Measurements from ENCODE around the gene MPV17L.

MPV17L gene

DNA sequence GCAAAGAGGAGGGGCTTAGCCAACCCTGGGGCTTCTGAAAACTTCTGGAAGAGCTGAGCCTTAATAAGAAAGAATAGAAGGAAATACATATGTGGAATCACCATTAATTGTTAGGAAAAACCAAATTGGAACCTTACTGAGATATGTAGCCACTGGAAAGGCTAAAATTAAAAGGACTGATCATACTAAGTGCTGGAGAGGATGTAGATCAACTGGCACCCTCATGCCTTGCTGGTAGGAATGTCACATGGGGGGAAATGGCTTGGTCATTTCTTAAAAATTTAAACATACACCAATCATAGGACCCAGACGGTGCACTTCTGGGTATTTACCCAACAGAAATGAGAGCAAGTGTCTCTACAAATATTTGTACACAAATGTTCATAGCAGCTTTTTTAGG is 49.9 kb downstream of the MPV17L start:
- no peak overlapping the region for H3K9ac ChIP-seq (ENCODE audit: low read depth, low read length)
- TF ChIP-seq EZH2 (IDR thresholded peaks at IDR 0.05; ENCODE audit: borderline replicate concordance, low read depth, low read length, severe bottlenecking): no peak
- TF ChIP-seq, protein P1, sequence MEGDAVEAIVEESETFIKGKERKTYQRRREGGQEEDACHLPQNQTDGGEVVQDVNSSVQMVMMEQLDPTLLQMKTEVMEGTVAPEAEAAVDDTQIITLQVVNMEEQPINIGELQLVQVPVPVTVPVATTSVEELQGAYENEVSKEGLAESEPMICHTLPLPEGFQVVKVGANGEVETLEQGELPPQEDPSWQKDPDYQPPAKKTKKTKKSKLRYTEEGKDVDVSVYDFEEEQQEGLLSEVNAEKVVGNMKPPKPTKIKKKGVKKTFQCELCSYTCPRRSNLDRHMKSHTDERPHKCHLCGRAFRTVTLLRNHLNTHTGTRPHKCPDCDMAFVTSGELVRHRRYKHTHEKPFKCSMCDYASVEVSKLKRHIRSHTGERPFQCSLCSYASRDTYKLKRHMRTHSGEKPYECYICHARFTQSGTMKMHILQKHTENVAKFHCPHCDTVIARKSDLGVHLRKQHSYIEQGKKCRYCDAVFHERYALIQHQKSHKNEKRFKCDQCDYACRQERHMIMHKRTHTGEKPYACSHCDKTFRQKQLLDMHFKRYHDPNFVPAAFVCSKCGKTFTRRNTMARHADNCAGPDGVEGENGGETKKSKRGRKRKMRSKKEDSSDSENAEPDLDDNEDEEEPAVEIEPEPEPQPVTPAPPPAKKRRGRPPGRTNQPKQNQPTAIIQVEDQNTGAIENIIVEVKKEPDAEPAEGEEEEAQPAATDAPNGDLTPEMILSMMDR (IDR thresholded peaks at IDR 0.05; ENCODE audit: borderline replicate concordance, extremely low read depth, low read length, poor library complexity, severe bottlenecking): no peak
- no peak overlapping the region for H3K27ac ChIP-seq (ENCODE audit: low read length)
- no peaks in the 10 kb centered on the region for H3K36me3 ChIP-seq (ENCODE audit: insufficient read depth, low read length)
- H4K20me1 ChIP-seq (ENCODE audit: insufficient read depth, low read length): no peaks in the 10 kb centered on the region
- no peak overlapping the region for H3K4me2 ChIP-seq (ENCODE audit: insufficient read depth, low read length)
- ATAC-seq (ENCODE audit: insufficient read depth, low read depth) (no peak), DNase-seq (no peak)
- H3K27me3 ChIP-seq (ENCODE audit: insufficient read depth, low read length, poor library complexity): peaks cover 6% of the 10 kb centered on the region
- no peaks in the 10 kb centered on the region for H3K4me1 ChIP-seq (ENCODE audit: insufficient read depth, low read length)
- H3K9me3 ChIP-seq (ENCODE audit: insufficient read depth, low read length, severe bottlenecking): peaks cover 6% of the 10 kb centered on the region
- H3K4me3 ChIP-seq (ENCODE audit: low read depth in 1 of 2, low read length in 2 of 2): no peak overlapping the region
- no peaks in the 10 kb centered on the region for H3K79me2 ChIP-seq (ENCODE audit: insufficient read depth, low read length)
- no peak overlapping the region for H2AFZ ChIP-seq (ENCODE audit: low read depth, low read length)

DNA sequence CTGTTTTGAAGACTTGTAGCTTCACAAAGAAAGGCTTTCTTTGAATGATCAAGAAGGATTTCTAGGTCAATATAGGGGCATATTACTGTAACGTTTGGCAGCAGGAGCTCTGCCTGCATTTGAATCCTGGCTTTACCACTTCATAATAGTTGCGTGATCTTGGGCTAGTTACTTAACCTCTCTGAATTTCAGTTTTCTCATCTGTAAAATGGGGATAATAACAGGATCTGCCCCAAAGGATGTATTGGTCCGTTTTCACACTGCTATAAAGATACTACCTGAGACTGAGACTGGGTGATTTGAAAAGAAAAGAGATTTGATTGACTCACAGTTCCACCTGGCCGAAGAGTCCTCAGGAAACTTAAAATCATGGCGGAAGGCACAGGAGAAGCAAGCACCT is 51.3 kb downstream of the MPV17L start:
- ATAC-seq (ENCODE audit: insufficient read depth, low read depth) (no peak), DNase-seq (no peak)
- no peak overlapping the region for H3K4me3 ChIP-seq (ENCODE audit: low read depth in 1 of 2, low read length in 2 of 2)
- H3K9me3 ChIP-seq (ENCODE audit: insufficient read depth, low read length, severe bottlenecking): peaks cover 6% of the 10 kb centered on the region
- H3K36me3 ChIP-seq (ENCODE audit: insufficient read depth, low read length): no peaks in the 10 kb centered on the region
- H4K20me1 ChIP-seq (ENCODE audit: insufficient read depth, low read length): no peaks in the 10 kb centered on the region
- no peaks in the 10 kb centered on the region for H3K4me1 ChIP-seq (ENCODE audit: insufficient read depth, low read length)
- H3K27ac ChIP-seq (ENCODE audit: low read length): no peak overlapping the region
- H2AFZ ChIP-seq (ENCODE audit: low read depth, low read length): no peak overlapping the region
- no peak overlapping the region for H3K4me2 ChIP-seq (ENCODE audit: insufficient read depth, low read length)
- no peaks in the 10 kb centered on the region for H3K79me2 ChIP-seq (ENCODE audit: insufficient read depth, low read length)
- TF ChIP-seq, protein P1 (IDR thresholded peaks at IDR 0.05; ENCODE audit: borderline replicate concordance, extremely low read depth, low read length, poor library complexity, severe bottlenecking): no peak
- TF ChIP-seq EZH2 (IDR thresholded peaks at IDR 0.05; ENCODE audit: borderline replicate concordance, low read depth, low read length, severe bottlenecking): no peak
- peaks cover 4% of the 10 kb centered on the region for H3K27me3 ChIP-seq (ENCODE audit: insufficient read depth, low read length, poor library complexity)
- H3K9ac ChIP-seq (ENCODE audit: low read depth, low read length): no peak overlapping the region

DNA sequence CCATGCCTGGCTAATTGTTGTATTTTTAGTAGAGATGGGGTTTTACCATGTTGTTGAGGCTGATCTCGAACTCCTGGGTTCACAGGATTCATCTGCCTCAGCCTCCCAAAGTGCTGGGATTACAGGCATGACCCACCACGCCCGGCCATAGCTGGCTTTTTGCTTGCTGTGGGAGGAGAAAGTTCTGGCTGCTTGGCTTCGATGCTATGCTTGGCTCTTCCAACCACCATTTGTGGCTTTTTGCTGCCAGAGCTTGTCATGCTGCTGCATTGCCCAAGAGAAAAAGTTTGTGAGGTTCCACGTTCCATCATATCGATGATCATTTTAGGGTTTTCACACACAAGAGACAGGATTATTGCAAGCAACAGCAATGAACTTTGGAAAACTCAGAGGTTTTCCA is 55.1 kb downstream of the MPV17L start:
- H3K9me3 ChIP-seq (ENCODE audit: insufficient read depth, low read length, severe bottlenecking): no peaks in the 10 kb centered on the region
- no peaks in the 10 kb centered on the region for H3K79me2 ChIP-seq (ENCODE audit: insufficient read depth, low read length)
- no peaks in the 10 kb centered on the region for H3K36me3 ChIP-seq (ENCODE audit: insufficient read depth, low read length)
- H3K4me1 ChIP-seq (ENCODE audit: insufficient read depth, low read length): no peaks in the 10 kb centered on the region
- H3K9ac ChIP-seq (ENCODE audit: low read depth, low read length): no peak overlapping the region
- no peak overlapping the region for H3K27ac ChIP-seq (ENCODE audit: low read length)
- H2AFZ ChIP-seq (ENCODE audit: low read depth, low read length): no peak overlapping the region
- H3K4me2 ChIP-seq (ENCODE audit: insufficient read depth, low read length): no peak overlapping the region
- H4K20me1 ChIP-seq (ENCODE audit: insufficient read depth, low read length): no peaks in the 10 kb centered on the region
- peaks cover 8% of the 10 kb centered on the region for H3K27me3 ChIP-seq (ENCODE audit: insufficient read depth, low read length, poor library complexity)
- no peak overlapping the region for H3K4me3 ChIP-seq (ENCODE audit: low read depth in 1 of 2, low read length in 2 of 2)
- TF ChIP-seq EZH2 (IDR thresholded peaks at IDR 0.05; ENCODE audit: borderline replicate concordance, low read depth, low read length, severe bottlenecking): no peak
- TF ChIP-seq, protein P1 (IDR thresholded peaks at IDR 0.05; ENCODE audit: borderline replicate concordance, extremely low read depth, low read length, poor library complexity, severe bottlenecking): no peak
- ATAC-seq (ENCODE audit: insufficient read depth, low read depth) (no peak), DNase-seq (no peak)
